Adrenal gland (tissue), 12 donors: Measurements from ENCODE around the gene SOHLH1. TPM values are rescaled to one million over a fixed set of nuclear protein-coding genes. Genes with fewer than 3 reads are reported as not detected.

Experiments
- DNase-seq, 7 donors: peaks; one replicate each; pipeline ENCODE4 v3.0.0-alpha.2; 2019 to 2020
- H3K27ac ChIP-seq, 5 donors: fragments of 200-600 bp; sonication (generic) in 4 of 5; 1 replicate in 3 of 5; 2 replicates in 2 of 5; pipeline versions ENCODE4 v1.5.1 to v1.8.0; 2016 to 2020; ENCODE audit warnings: mild to moderate bottlenecking in 1 of 5
- H3K27me3 ChIP-seq: fragments of 200-600 bp; 2 replicates; pipeline ENCODE4 v1.8.0; 2021
- H3K36me3 ChIP-seq, 2 donors: fragments of 200-600 bp; replicated peaks in 1 of 2; 1 replicate in 1 of 2; 2 replicates in 1 of 2; pipeline versions ENCODE4 v1.5.1 to v1.8.0; 2018 to 2022
- H3K4me1 ChIP-seq, 2 donors: fragments of 200-600 bp; replicated peaks in 1 of 2; 1 replicate in 1 of 2; 2 replicates in 1 of 2; pipeline versions ENCODE4 v1.5.1 to v1.8.0; 2018 to 2021
- H3K4me3 ChIP-seq, 4 donors: fragments of 200-600 bp; sonication (generic) in 3 of 4; one replicate each; pipeline ENCODE4 v1.5.1; 2016 to 2018
- H3K9me3 ChIP-seq, 3 donors: fragments of 200-600 bp; sonication (generic) in 1 of 3; replicated peaks in 1 of 3; 1 replicate in 2 of 3; 2 replicates in 1 of 3; pipeline versions ENCODE4 v1.5.1 to v1.8.0; 2016 to 2021
- POLR2A ChIP-seq, 2 donors: fragments of 450-650 bp; IDR thresholded peaks; one replicate each; pipeline ENCODE4 v1.6.1; 2017; ENCODE audit warnings: antibody characterized with exemption in 2 of 2, mild to moderate bottlenecking in 2 of 2, moderate library complexity in 1 of 2
- WGBS, 4 donors: extraction: QIAGEN DNeasy Blood & Tissue Kit in 2 of 4; methylation state at CpG; one replicate each; pipeline versions ENCODE4 v1.1.5 to v1.1.7; 2013 to 2017; 5-methylcytosine and 5-hydroxymethylcytosine counted together
- intact Hi-C, 2 donors: fragments of 100-400 bp; cut with DNase I; formaldehyde crosslinking; loops; one replicate each; pipeline versions ENCODE4 v1.14.1 to v1.15.0; 2022 to 2023
- polyA plus RNA-seq, 3 donors: library from polyadenylated mRNA; stranded (reverse); fragments of 200-250 nt in 2 of 3; fragments of 350-450 nt in 1 of 3; fragmentation: Illumina TruSeq in 1 of 3; extraction: RNeasy Lipid Tissue Mini Kit (QIAGEN cat#74804) in 1 of 3; gene quantifications; one replicate each; pipeline ENCODE4 v1.2.3, GENCODE V29; 2013 to 2014
- total RNA-seq, 9 donors: library from RNA; depleted of rRNA in 4 of 9; stranded (reverse); fragments of >200 nt in 4 of 9; fragments of 120-200 nt in 1 of 9; fragmentation: NEBNext Ultra II Directional in 1 of 9; extraction: Animal tissue kit (Norgen Biotek cat#: 25700) in 1 of 9; gene quantifications; one replicate each; pipeline versions ENCODE4 v1.1.0 to v1.2.4, GENCODE V29; 2013 to 2023
- TF ChIP-seq, protein P1 (sequence below), 6 experiments: fragments of 450-650 bp in 4 of 6; fragments of 200-600 bp in 2 of 6; sonication (generic) in 1 of 6; IDR thresholded peaks; 1 replicate in 5 of 6; 2 replicates in 1 of 6; pipeline versions ENCODE4 v1.5.1 to v1.8.0; 2016 to 2021; ENCODE audit warnings: antibody characterized with exemption in 6 of 6, mild to moderate bottlenecking in 2 of 6, moderate library complexity in 1 of 6
- donor health status: healthy with polysubstance abuse.
- donor health status: Bipolar disorder and iron deficiency.
- donor health status: DM: yes; HTN: yes; CAD: no.
- donor health status: DM: no; HTN: no; CAD: no.
- donor health status: DM: no; HTN: no; CAD: no.
- donor health status: DM: yes; HTN: yes; CAD: no.

Gene SOHLH1
- total and polyA plus RNA-seq, 12 donors = not detected

DNA sequence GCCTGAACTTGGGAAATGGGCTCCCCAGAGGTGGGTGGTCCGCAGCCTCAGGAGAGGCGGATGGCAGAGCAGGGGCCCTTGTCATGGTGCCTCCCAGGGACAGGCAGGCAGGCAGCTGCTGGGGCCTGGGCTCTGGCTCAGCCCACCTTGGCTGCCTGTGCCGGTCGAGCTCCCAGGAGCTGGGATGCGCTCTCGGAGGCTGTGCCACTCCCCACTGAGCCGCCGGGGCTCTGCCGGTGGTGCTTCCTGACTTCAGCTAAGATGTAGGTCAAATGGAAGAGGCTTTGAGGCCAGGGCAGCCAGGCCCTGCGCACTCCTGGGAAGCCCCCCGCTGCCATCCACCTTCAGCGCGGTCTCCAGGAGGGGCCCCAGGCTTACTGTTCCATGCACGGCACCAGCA is 43.7 kb upstream of the SOHLH1 start:
- Histone ChIP-seq H3K4me3 (no peak overlapping the region), H3K27me3 (no peaks in the 10 kb centered on the region), H3K4me1 (no peaks in the 10 kb centered on the region), H3K9me3 (no peaks in the 10 kb centered on the region), H3K36me3 (no peaks in the 10 kb centered on the region), H3K27ac (no peak overlapping the region)
- WGBS, 4 donors = 74 to 79% methylated on average over 13 to 14 of the region's 14 CpGs; no CpG with 5 or more reads in 2 of the 4 donors
- intact Hi-C loops = no loop called here
- DNase-seq = no peak
- no peak for TF ChIP-seq POLR2A (IDR thresholded peaks at IDR 0.05)
- TF ChIP-seq, protein P1, sequence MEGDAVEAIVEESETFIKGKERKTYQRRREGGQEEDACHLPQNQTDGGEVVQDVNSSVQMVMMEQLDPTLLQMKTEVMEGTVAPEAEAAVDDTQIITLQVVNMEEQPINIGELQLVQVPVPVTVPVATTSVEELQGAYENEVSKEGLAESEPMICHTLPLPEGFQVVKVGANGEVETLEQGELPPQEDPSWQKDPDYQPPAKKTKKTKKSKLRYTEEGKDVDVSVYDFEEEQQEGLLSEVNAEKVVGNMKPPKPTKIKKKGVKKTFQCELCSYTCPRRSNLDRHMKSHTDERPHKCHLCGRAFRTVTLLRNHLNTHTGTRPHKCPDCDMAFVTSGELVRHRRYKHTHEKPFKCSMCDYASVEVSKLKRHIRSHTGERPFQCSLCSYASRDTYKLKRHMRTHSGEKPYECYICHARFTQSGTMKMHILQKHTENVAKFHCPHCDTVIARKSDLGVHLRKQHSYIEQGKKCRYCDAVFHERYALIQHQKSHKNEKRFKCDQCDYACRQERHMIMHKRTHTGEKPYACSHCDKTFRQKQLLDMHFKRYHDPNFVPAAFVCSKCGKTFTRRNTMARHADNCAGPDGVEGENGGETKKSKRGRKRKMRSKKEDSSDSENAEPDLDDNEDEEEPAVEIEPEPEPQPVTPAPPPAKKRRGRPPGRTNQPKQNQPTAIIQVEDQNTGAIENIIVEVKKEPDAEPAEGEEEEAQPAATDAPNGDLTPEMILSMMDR (IDR thresholded peaks at IDR 0.05) = no peak

DNA sequence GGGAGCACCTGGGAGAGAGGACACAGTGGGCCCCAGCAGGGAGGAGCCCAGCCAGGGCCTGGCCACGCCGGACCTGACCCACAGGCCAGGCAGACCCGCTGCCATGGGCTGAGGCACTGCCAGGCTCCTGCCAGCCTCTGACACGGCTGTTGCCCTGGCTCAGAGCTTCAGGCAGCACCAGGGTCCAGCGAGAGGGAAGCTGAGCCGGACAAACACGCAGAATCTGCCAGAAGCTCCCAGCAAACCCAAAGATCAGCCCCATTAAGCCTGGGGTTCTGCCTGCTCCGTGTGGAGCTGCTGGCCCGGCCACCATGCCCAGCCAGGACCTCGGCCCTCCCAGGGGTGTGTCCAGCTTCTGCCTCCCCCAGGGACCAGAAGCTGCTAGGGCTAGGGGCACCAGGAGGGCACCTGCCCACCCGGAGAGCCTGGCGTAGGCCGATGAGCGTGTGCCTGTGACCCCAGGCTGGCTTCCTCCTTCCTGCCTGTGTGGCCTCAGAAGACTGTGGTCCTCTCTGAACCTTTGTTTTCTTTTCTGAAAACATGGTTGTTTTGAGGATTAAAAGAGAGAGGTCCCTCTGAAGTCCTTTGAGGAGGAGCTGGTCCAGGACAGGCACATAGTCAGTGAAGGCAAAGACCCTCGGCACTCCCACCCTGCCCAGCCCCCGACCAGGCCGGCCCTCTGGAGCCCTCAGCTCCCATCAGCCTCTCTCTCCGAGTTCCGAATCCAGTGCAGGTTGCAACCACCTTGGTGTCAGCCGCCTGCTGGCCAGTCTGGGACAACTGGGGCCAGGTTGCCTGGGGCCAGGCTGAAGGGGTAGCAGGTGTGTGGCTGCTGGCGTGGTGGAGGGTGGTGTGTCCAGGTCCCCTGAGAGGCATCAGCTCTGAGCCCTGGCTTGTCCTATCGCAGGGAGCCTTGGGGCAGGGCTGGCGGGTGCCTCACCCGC is 42.3 kb upstream of the SOHLH1 start:
- 67 to 81% (median 77%) methylated on average over 18 to 24 of the region's 24 CpGs for WGBS, 4 donors
- no peak overlapping the region for H3K4me3 ChIP-seq
- no peaks in the 10 kb centered on the region for H3K4me1 ChIP-seq
- H3K36me3 ChIP-seq = no peaks in the 10 kb centered on the region
- no peaks in the 10 kb centered on the region for H3K9me3 ChIP-seq
- no peak overlapping the region for H3K27ac ChIP-seq
- DNase-seq = no peak
- peaks cover 5% of the 10 kb centered on the region for H3K27me3 ChIP-seq
- intact Hi-C loops = no loop called here
- TF ChIP-seq, protein P1 (IDR thresholded peaks at IDR 0.05) = no peak
- no peak for TF ChIP-seq POLR2A (IDR thresholded peaks at IDR 0.05)

DNA sequence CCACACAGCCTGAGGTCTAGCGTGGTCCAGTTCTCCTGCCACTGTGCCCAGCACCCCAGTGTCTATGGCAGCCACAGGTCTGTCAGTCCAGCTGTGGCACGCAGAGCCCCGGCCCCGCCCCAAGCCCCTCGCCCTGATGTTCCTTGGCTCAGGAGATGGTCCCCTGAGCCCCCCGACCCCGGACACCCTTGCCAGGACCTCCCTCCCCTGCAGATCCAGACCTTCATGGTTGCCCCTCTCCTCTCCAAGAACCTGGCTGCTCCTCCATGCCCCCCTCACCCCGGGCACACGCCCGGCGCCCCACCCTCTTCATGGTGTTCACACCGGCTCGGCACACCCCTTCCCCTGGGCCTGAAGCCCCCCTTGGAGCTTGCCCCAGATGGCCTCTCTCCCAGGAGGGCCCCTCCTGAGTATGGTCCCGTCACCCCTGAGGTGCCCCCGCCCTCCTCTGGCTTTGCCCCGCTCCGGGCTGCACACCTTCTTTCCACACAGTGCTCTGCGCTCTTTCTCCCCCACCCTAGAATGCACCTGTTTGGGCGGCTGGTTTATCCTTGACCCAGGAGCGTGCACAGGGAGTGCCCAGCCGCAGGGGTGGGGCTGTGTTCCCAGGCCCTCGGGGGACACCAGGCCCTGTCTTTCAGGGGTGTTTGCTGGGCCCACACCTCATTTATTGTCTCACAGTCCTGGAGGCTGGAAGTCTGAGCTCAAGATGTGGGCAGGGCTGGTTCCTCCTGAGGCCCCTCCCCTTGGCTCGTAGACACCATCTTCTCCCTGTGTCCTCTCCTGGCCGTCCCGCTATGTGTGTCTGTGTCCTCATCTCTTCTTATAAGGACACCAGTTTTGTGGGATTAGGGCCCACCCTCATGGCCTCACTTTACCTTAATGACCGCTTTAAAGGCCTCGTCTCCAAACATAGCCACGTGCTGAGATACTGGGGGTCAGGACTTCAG is 40.3 kb upstream of the SOHLH1 start:
- Histone ChIP-seq H3K4me3 (no peak overlapping the region), H3K27me3 (peaks cover 10% of the 10 kb centered on the region), H3K4me1 (no peaks in the 10 kb centered on the region), H3K9me3 (no peaks in the 10 kb centered on the region), H3K36me3 (no peaks in the 10 kb centered on the region), H3K27ac (no peak overlapping the region)
- TF ChIP-seq POLR2A (IDR thresholded peaks at IDR 0.05) = no peak
- TF ChIP-seq, protein P1 (IDR thresholded peaks at IDR 0.05) = no peak
- intact Hi-C loops = no loop called here
- 75 to 79% (median 77%) methylated on average over 21 to 28 of the region's 28 CpGs for WGBS, 4 donors
- DNase-seq = no peak
